Tibial nerve (tissue), 4 donors: ENCODE results near the gene SLC35F5.

ENCODE experiments used
- CTCF ChIP-seq, 5 experiments: fragments of 200-600 bp in 3 of 5; fragments of 450-650 bp in 2 of 5; sonication (generic) in 3 of 5; IDR thresholded peaks; one replicate each; pipeline ENCODE4 v1.5.1; 2016 to 2019; ENCODE audit warnings: antibody characterized with exemption in 5 of 5, mild to moderate bottlenecking in 3 of 5, moderate library complexity in 2 of 5
- EP300 ChIP-seq, 2 donors: sonication (generic); formaldehyde crosslinking; IDR thresholded peaks; one replicate each; pipeline ENCODE4 v1.6.1; 2017; ENCODE audit warnings: antibody characterized with exemption in 2 of 2, mild to moderate bottlenecking in 1 of 2
- POLR2A ChIP-seq, 2 donors: fragments of 450-650 bp; IDR thresholded peaks; one replicate each; pipeline ENCODE4 v1.6.1; 2017; ENCODE audit warnings: antibody characterized with exemption in 2 of 2, mild to moderate bottlenecking in 2 of 2, moderate library complexity in 2 of 2

DNA sequence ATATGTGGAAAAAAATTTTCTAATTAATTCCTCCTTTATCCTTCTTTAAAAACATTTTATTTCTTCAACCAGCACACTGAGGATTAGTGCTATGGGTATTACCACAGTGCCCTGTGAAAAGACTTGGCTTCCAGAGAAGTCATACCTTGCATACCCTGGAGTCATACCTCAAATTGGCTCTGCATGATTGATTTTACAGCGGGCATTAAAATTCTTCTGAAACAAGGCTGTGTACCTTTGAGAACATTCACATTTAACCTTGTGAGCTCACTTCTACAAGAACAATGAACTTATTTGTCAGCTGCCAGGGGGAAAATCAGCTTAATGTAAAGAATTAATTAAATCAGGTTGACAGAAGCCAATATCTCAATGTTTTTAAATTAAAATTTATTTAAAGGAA lies 44.6 kb downstream of the SLC35F5 start:
- TF ChIP-seq CTCF (IDR thresholded peaks at IDR 0.05): no peak
- TF ChIP-seq POLR2A (IDR thresholded peaks at IDR 0.05): no peak
- TF ChIP-seq EP300 (IDR thresholded peaks at IDR 0.05): no peak
